Caco-2 (cell line): ENCODE data around the gene C1orf167. TPM values are rescaled to one million over a fixed set of nuclear protein-coding genes. Genes with fewer than 3 reads are reported as not detected.
"Not testable (repeated sequence)": the region's sequence is repeated elsewhere in the genome, so short reads cannot be mapped to it uniquely, and the experiment has no call there.

Source experiments
- BruUV-seq: library from RNA; stranded (reverse); fragments of 400-500 nt; replicated peaks from 2 replicates; lab custom pipeline; 2021; lab: Mats Ljungman, UMichigan
- CTCF ChIA-PET: fragments of 300-600 bp; sonication (Branson Sonifier 250); formaldehyde crosslinking; loops from one replicate; lab custom pipeline; 2022; ENCODE audit warnings: antibody characterized with exemption; lab: Charles Lee
- POLR2A ChIA-PET: fragments of 300-600 bp; sonication (Branson Sonifier 250); formaldehyde crosslinking; loops from one replicate; lab custom pipeline; 2022; ENCODE audit warnings: antibody characterized with exemption; lab: Charles Lee
- DNase-seq, 2 experiments: peaks; one replicate each; pipeline versions ENCODE4 v3.0.0 to v3.0.0-alpha.2; 2020 to 2022
- H3K27me3 ChIP-seq: replicated peaks from 2 replicates; pipeline ENCODE4 v1.6.0; 2011; ENCODE audit warnings: low read length; ENCODE audit not compliant: control insufficient read depth, insufficient read depth
- H3K36me3 ChIP-seq: 2 replicates; pipeline ENCODE4 v1.5.1; 2011; ENCODE audit warnings: low read length; ENCODE audit not compliant: control insufficient read depth, insufficient read depth
- H3K4me1 ChIP-seq: fragments of 250-450 bp; sonication (Bioruptor Pico); 2 replicates; pipeline ENCODE4 v1.5.1; 2020; ENCODE audit warnings: mild to moderate bottlenecking
- H3K4me3 ChIP-seq: 2 replicates; pipeline ENCODE4 v1.5.1; 2011; ENCODE audit warnings: low read depth, mild to moderate bottlenecking, control low read depth, low read length
- H3K9me3 ChIP-seq: fragments of 250-450 bp; sonication (Bioruptor Pico); 2 replicates; pipeline ENCODE4 v1.5.1; 2020; ENCODE audit warnings: mild to moderate bottlenecking, moderate library complexity
- H3K27ac Mint-ChIP-seq: one replicate; pipeline ENCODE4 v1.8.0; 2022; ENCODE audit warnings: mixed read lengths; ENCODE audit not compliant: unreplicated experiment
- H3K27me3 Mint-ChIP-seq: one replicate; pipeline ENCODE4 v1.8.0; 2022; ENCODE audit warnings: mixed read lengths; ENCODE audit not compliant: insufficient read depth, unreplicated experiment
- H3K36me3 Mint-ChIP-seq: one replicate; pipeline ENCODE4 v1.8.0; 2022; ENCODE audit warnings: mild to moderate bottlenecking, mixed read lengths; ENCODE audit not compliant: insufficient read depth, unreplicated experiment
- H3K4me1 Mint-ChIP-seq: one replicate; pipeline ENCODE4 v1.8.0; 2022; ENCODE audit warnings: low read depth, mixed read lengths; ENCODE audit not compliant: unreplicated experiment
- H3K4me3 Mint-ChIP-seq: one replicate; pipeline ENCODE4 v1.8.0; 2022; ENCODE audit warnings: mild to moderate bottlenecking, moderate library complexity, mixed read lengths; ENCODE audit not compliant: unreplicated experiment
- H3K9me3 Mint-ChIP-seq: one replicate; pipeline ENCODE4 v1.8.0; 2022; ENCODE audit warnings: mixed read lengths; ENCODE audit not compliant: unreplicated experiment
- intact Hi-C: fragments of 100-400 bp; cut with micrococcal nuclease; formaldehyde crosslinking; loops from one replicate; pipeline ENCODE4 v1.10.0; 2022; ENCODE audit not compliant: unreplicated experiment
- total RNA-seq: library from RNA; stranded (reverse); gene quantifications from 2 replicates; pipeline ENCODE4 v1.2.3, GENCODE V29; 2022
- TF ChIP-seq, protein P1 (sequence below), 2 experiments: fragments of 200-600 bp in 1 of 2; IDR thresholded peaks; 1 replicate in 1 of 2; 2 replicates in 1 of 2; pipeline versions ENCODE4 v1.5.1 to v1.8.0; 2011 to 2022; ENCODE audit warnings: antibody characterized with exemption in 1 of 2, control low read depth in 1 of 2, inconsistent platforms in 1 of 2, low read depth in 1 of 2, low read length in 1 of 2, mild to moderate bottlenecking in 1 of 2, moderate library complexity in 1 of 2; ENCODE audit not compliant: insufficient read depth in 1 of 2, severe bottlenecking in 1 of 2, unreplicated experiment in 1 of 2

C1orf167 gene
- total RNA-seq, 1 experiment from 2014 or later = 0.64 TPM

DNA sequence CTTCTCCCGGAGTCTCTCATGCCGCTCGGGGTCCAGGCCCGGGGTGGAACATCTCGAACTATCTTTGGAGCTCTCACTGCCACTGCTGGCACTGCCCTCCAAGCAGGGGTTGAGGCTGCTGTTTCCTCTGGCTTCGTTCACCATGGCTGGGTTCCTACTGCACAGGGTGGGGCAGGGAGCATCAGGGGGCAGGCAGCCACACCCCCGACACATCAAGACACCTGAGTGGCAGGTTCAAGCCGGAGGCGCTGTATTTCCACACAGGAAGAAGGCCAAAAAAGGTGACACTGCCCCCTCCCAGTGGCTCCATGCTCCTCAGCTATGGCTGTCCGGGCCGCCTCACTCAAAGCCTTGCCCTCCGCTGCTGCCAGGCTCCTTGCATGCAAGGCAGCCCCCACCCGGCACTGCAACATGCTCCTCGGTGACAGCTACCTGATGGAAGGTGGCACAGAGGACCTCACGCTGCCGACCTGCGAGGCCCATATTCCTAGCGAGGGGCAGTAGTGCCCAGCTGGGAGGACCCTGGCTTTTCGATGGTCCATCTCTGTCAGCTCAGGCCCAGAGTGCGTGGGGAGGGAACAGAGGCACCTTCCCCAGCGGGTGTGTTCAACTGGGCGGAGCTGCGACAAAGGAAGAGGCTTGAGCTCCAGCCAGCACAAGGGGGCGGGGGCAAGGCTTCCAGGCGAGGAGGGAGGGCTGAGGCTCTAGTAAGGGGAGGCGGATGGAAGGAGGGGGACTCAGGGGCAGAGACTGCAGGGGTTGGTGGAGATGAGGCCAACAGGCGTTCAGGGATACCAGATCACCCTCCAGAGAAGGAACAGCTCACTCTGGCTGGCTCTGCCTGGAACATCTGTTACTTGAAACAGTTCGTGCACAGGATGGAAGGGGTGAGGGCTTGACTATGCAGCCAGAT lies 41.2 kb downstream of the C1orf167 start:
- ChIA-PET CTCF (interaction anchor here (0.5 kb wide), 1 partner anchor 149 kb away, joined by 3 read pairs; the partner anchor contains the start of gene FBXO44), POLR2A (interaction anchor here (1.2 kb wide), 1 partner anchor 105 kb away, joined by 3 read pairs; no protein-coding TSS in a partner anchor)
- peak; percentile 26 to 53 for DNase-seq
- Mint-ChIP-seq H3K9me3 (no peaks in the 10 kb centered on the region), H3K36me3 (peaks cover 22% of the 10 kb centered on the region), H3K27ac (peak overlapping the region; percentile 33), H3K4me3 (peak overlapping the region; percentile 96), H3K4me1 (no peaks in the 10 kb centered on the region), H3K27me3 (no peaks in the 10 kb centered on the region)
- Histone ChIP-seq H3K27me3 (no peaks in the 10 kb centered on the region), H3K4me3 (no peak overlapping the region), H3K36me3 (peaks cover 4% of the 10 kb centered on the region), H3K4me1 (peaks cover 21% of the 10 kb centered on the region), H3K9me3 (no peaks in the 10 kb centered on the region)
- TF ChIP-seq, protein P1, sequence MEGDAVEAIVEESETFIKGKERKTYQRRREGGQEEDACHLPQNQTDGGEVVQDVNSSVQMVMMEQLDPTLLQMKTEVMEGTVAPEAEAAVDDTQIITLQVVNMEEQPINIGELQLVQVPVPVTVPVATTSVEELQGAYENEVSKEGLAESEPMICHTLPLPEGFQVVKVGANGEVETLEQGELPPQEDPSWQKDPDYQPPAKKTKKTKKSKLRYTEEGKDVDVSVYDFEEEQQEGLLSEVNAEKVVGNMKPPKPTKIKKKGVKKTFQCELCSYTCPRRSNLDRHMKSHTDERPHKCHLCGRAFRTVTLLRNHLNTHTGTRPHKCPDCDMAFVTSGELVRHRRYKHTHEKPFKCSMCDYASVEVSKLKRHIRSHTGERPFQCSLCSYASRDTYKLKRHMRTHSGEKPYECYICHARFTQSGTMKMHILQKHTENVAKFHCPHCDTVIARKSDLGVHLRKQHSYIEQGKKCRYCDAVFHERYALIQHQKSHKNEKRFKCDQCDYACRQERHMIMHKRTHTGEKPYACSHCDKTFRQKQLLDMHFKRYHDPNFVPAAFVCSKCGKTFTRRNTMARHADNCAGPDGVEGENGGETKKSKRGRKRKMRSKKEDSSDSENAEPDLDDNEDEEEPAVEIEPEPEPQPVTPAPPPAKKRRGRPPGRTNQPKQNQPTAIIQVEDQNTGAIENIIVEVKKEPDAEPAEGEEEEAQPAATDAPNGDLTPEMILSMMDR (IDR thresholded peaks at IDR 0.05; ENCODE audit: insufficient read depth in 1 of 2, low read depth in 1 of 2, low read length in 1 of 2, severe bottlenecking in 1 of 2, unreplicated experiment in 1 of 2) = no peak
- no TSS peak for BruUV-seq
- intact Hi-C loops = loop anchor here (1.0 to 10.0 kb wide), 2 partner anchors 11 to 68 kb away; partner anchors contain the start of gene AGTRAP

DNA sequence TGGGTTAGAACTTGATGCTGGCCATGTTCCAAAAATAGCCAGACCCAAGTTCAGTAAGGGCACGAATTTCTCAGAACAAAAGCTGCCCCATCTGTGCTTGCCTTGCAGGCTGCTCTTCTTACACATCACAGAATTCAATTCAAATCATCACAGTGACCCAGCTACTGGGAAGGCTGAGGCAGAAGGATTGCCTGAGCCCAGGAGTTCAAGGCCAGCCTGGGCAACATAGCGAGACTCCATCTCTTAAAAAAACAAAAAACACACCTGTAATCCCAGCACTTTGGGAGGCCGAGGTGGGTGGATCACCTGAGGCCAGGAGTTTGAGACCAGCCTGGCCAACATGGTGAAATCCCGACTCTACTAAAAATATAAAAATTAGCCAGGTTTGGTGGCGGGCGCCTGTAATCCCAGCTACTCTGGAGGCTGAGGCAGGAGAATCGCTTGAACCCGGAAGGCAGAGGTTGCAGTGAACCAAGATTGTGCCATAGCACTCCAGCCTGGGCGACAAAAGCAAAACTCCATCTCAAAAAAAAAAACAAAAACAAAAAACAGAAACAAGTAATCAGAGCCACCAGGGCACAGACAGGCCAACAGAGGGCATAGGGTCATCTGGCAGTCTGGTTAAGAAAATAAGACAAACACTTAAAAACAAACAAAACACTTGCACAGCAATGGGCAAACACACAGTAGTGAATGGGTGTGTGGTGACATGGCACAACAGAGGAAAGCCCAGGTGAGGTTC lies 42.1 kb downstream of the C1orf167 start:
- H3K9me3 ChIP-seq, H3K27me3 Mint-ChIP-seq, BruUV-seq, H3K4me1 Mint-ChIP-seq, H3K27me3 ChIP-seq, H3K36me3 ChIP-seq, H3K9me3 Mint-ChIP-seq, DNase-seq, CTCF ChIA-PET: not testable (repeated sequence)
- Histone ChIP-seq H3K4me3 (peak overlapping the region; percentile 59), H3K4me1 (peaks cover 21% of the 10 kb centered on the region)
- intact Hi-C loops = loop anchor here (1.0 to 10.0 kb wide), 2 partner anchors 12 to 69 kb away; partner anchors contain the start of gene AGTRAP
- Mint-ChIP-seq H3K36me3 (peaks cover 29% of the 10 kb centered on the region), H3K27ac (peak overlapping the region; percentile 94), H3K4me3 (peak overlapping the region; percentile 96)
- POLR2A ChIA-PET = interaction anchor here (1.2 kb wide), 1 partner anchor 104 kb away, joined by 3 read pairs; no protein-coding TSS in a partner anchor

DNA sequence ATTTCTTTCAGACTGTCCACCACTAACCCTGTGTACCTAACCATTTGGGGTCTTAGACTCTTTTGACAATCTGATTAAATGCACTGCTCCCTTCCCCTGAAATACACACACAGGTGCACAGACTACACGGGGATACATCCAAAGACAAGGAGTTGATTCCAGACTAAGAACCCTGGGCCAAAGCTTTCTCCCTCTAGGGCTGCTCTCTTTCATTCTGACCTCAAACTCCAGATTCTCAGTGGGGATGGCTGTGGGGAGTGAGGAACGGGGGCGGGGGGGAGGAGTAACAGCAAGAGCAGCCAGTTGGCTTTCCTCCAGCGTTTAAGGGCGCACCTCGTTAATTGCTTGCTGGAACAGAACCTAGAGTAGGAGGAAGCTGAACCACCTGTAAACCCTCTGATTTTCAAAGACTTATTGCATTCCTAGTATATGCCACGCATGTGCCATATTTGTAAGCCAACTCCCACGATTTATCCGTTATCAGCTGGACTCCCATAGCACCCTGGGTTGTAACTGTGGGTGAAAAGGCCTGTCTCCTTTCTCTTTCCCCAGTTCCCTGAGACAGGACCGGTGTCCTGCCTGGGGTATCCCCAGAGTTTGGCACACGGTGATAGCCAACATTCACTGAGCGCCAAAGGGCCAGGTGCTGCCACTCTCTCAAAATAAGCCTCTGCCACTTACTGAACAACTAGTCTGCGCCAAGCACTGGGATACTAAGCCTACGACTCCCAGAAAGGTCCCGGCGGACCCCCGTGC lies 42.9 kb downstream of the C1orf167 start:
- TSS peak; percentile 48 for BruUV-seq
- no peaks in the 10 kb centered on the region for H3K27me3 Mint-ChIP-seq
- H3K36me3 Mint-ChIP-seq = peaks cover 35% of the 10 kb centered on the region
- no peak for DNase-seq
- peak overlapping the region; percentile 94 for H3K27ac Mint-ChIP-seq
- H3K4me1 ChIP-seq = peaks cover 21% of the 10 kb centered on the region
- peak overlapping the region; percentile 59 for H3K4me3 ChIP-seq
- ChIA-PET POLR2A (no interaction called here), CTCF (no interaction called here)
- peak overlapping the region; percentile 96 for H3K4me3 Mint-ChIP-seq
- no peaks in the 10 kb centered on the region for H3K9me3 Mint-ChIP-seq
- no peaks in the 10 kb centered on the region for H3K4me1 Mint-ChIP-seq
- TF ChIP-seq, protein P1 (IDR thresholded peaks at IDR 0.05; ENCODE audit: insufficient read depth in 1 of 2, low read depth in 1 of 2, low read length in 1 of 2, severe bottlenecking in 1 of 2, unreplicated experiment in 1 of 2) = no peak
- intact Hi-C loops = loop anchor here (1.0 to 10.0 kb wide), 2 partner anchors 18 to 70 kb away; partner anchors contain the start of gene AGTRAP
- no peaks in the 10 kb centered on the region for H3K9me3 ChIP-seq
- peaks cover 4% of the 10 kb centered on the region for H3K36me3 ChIP-seq
- no peaks in the 10 kb centered on the region for H3K27me3 ChIP-seq
